Measurements from ENCODE around the gene CXCL13. TPM values are rescaled to one million over a fixed set of nuclear protein-coding genes. Genes with fewer than 3 reads are reported as not detected.

CXCL13 gene
- total and polyA plus RNA-seq, 2 of the 8 experiments (the other 6 are each of a cell fraction or from before 2014, with no cell fraction given), result not detected

- TF ChIP-seq CHD7 (IDR thresholded peaks at IDR 0.05; ENCODE audit: insufficient replicate concordance, low read length), result no peak
- TF ChIP-seq SUZ12 (IDR thresholded peaks at IDR 0.05; ENCODE audit: low read length), result no peak
- no peak for TF ChIP-seq HDAC2 (IDR thresholded peaks at IDR 0.05; ENCODE audit: borderline replicate concordance in 1 of 2, low read depth in 2 of 2, low read length in 2 of 2)
- TF ChIP-seq KDM4A (IDR thresholded peaks at IDR 0.05; ENCODE audit: low read depth, low read length, severe bottlenecking), result no peak
- TF ChIP-seq CEBPB (IDR thresholded peaks at IDR 0.05; ENCODE audit: low read depth, low read length), result no peak
- TF ChIP-seq CTBP2 (IDR thresholded peaks at IDR 0.05; ENCODE audit: borderline replicate concordance, insufficient read depth, insufficient read length, low read length), result no peak
These were observed 23.5 kb upstream of the CXCL13 start (continued) for GRCh38 chr4:77582156-77582555.

Measured in H1 (cell line).